ENCODE data around the gene WLS.

WLS gene

DNA sequence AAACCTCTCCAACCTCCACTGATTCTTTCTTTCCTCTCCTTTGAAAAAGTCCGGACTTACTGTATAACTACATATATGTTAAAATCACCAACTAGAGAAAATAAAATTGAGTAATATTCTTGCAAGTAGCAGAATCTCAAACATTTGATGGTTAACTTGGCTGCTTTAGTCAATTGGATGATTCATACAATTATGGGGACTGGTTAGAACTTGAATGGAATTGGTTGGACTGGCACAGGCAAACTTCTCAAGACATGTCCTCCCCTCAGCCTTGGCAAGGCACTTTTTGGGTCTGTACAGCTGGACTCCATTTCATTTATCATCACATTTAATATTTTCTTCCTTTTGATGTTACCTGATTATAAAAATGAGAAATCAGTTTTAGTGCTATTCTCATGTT lies 6.5 kb downstream of the WLS start:
- DNase-seq = no peak

DNA sequence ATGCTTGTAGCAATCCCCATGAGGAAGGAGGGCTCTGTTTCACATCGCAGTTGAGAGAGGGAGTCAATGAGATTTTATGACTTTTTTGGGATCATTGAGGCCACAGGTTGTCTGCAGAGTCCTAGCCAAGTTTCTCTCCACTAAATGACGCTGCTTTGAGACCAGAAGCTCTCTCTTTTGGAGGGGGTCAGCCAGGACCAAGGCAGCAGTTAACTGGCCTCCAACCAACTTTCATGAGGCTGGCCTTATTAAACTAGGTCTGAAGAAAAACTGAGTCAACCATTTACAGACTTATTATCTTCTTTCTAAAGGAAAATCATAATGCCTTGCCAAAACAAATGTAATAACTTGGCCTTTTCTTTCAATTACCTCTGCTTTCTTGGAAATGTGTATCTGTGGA lies 8.6 kb downstream of the WLS start:
- no peak for DNase-seq

- no peak for DNase-seq
Measured at GRCh38 chr1:68221980-68222373, 10.3 kb downstream of the WLS start.

GRCh38 chr1:68221001-68221979 lies 11.0 kb downstream of the WLS start:
- no peak for DNase-seq

- no peak for DNase-seq
Measured at GRCh38 chr1:68220420-68220819, 11.9 kb downstream of the WLS start.

DNA sequence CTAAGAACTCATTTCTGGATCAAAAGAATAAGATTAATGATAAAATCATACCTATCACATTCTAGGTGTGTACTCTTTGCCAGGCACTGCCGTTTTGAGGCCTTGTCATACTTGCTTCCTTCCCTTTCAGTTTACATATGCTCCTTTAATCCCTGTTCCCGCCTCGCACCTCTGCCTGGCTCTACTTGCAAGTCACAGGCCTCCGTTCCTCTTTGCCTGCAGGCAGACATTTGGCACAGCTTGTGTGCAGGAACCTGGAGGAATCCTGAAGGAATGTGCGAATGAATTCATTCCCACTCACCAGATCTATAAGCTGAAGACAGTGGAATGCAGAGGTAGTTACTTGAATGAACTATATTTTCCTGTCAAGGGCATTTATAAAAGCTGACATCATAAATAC lies 13.8 kb downstream of the WLS start:
- DNase-seq = no peak

- no peak for DNase-seq
Measured at GRCh38 chr1:68217618-68218017, 14.7 kb downstream of the WLS start.

GRCh38 chr1:68217060-68217554 lies 15.2 kb downstream of the WLS start:
- DNase-seq = no peak

DNA sequence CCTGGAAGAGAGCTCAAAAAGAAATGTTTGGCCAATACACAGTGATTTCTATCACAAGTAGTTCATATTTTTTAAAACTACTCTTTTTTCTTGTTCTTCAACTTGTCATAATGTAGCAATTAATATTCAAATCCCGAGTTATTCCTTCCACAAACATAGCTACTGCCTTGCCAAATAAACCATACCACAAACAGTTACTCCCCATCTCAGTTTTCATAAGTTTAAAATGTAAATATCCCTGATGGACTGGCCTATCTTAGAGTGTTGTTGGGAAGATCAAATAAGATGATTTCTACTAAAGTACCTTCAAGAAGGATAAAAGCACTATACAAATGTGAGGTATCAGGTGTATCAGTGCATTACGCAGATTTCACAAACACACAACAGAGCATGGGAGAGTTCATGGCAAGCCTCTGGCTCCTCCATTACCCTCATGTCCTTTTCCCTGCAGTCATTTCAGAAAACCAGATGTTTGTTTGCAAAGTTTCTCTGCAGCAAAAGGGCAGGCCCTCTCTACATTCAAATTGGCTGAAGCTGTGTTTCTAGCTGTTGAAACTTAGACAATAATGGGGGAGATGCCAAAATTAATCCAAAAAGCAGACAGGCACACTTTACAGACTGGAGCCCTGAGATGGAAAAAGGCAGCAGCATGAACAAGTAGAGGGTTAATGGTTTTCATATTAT lies 16.1 kb downstream of the WLS start:
- no peak for DNase-seq

- peak in 1 of 2 experiments; percentile 28 for DNase-seq
Measured at GRCh38 chr1:68213843-68214242, 18.5 kb downstream of the WLS start.

DNA sequence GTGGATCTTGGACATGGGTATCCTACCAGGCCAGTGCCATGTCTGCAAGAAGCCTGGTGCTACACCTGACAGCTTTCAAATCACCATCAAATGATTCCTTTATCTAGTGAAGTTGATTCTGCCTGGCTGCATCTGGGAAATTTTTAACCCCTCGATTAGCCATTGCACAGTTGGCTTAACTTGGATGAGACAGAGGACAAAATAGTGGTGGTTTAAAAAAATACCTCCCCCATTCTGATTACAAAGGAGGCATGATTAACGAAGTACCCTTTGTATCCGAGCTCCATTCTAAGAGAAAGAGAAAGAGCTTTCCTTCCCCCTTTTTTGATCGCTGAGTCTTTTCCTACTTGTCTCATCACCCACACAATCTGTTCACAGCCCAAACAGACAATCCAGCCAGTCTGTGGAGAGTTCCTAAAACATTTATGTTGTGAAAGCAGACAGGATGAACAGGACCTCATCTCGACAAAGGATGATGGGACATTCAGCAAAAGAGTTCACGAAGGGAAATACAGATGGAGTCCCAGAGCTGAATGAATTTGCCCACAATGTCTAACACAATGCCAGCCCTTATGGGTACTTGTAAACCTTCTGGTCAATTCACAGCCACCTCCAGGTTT lies 20.5 kb downstream of the WLS start:
- no peak for DNase-seq

DNA sequence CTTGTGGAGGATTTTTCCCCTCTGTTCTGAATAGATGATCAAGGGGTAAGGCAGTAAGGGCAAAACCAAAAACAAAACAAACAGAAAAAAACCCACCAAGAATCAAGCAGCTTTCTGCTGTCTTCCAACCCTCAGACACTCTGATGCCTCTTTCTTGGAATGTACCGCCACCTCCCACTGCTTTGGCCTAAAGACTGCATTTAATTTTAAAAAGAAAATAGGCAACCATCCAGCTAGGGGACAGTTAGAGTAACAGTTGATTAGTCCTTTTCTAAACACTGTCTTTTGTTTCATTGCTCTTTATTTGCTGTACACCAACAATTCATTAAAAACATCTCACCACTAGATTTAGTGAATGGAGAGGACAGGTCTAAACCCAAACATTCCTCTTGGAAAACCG lies 21.5 kb downstream of the WLS start:
- DNase-seq = no peak

GRCh38 chr1:68210027-68210426 lies 22.3 kb downstream of the WLS start:
- DNase-seq = no peak

DNA sequence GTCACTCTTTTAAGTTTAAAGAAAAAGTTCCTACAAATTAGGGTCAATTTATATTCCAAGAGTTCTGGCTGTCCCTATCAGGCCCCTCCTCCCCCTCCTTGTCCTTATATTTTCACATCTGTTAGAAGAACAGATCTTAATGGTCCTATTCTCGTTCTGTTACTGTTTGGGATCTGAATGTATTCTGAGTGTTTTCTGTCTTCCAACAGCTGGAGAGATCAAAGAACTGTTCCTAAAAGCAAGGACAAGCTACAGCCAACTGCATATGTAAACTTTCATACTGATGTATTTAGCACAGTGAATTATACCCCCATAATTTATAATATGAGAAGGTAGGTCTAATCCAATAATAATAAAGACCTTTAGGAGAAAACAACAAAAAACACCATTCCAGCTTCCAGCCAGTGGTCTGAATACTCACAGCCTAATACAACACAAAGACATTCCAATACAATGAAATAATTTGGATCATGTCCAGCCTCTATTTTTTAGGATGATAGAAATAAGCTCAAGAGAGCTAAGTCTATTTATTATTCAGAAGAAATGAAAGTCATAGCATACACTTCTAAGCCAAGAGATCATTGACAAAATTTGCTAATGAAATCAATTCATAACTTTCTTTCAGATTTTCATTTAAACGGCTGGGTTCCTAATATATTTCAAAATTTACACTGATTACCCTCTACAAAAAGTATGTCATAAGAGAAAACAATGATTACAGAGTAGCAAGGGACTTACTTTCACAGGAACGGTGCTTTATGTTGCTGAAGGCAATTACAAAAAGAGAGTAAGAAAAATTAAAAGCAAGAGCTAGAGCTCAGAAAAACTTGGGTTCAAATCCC lies 25.3 kb downstream of the WLS start:
- DNase-seq = no peak

DNA sequence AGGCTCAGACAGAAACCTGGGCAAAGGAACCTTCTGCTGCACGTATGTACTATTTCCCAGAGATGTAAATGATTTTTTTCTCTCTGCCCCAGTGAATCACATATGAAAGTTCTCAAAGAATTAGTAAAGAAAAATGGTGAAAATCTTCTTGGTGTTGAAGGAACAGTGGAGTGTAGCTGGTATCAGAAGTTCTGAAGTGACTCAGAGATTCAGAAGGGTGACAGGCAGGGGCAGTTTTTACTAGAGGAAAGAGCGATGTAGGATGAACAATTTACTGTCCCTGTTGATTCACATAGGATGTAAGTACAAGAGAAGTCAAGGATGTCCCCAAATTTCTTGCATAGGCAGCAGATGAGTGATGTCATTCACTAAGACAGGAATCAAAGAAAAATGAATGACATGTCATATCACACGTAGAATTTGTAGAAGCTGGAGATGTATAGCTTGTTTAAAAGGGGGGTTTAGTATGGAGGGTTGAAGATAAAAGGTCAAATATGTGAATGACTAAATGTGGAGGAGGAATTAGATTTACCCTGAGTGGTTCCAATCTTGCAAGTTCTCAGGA lies 26.4 kb downstream of the WLS start:
- no peak for DNase-seq

DNA sequence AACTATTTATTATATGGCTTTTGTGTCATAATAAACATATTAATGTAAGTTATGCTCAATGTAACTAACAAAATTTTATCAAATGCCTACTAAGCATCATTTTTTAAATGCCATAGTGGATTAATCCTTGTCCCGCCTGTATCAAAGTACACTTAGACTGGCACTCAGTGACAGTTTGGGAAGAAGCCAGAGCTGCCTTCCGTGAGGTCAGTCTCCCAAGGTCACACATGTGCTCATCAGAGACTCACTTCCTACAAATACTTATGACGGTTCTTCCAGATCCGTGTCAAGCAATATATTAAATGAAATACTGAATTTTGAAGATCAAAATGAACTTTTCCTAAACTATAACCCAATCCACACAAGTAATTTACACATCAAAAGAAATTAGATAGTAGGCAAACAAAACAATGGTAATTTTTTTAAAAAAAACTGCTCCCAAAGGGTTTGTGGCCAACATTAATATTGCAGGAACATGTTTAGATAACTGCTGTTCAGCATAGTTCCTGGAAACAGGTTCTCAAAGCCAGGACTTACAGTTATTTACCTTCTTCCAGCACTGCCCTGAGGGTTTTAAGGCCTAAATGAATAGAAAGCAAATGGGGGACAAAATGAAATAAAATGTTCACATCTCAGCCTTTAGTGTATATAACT lies 27.2 kb downstream of the WLS start:
- peak in 1 of 2 experiments; percentile 9 for DNase-seq

DNA sequence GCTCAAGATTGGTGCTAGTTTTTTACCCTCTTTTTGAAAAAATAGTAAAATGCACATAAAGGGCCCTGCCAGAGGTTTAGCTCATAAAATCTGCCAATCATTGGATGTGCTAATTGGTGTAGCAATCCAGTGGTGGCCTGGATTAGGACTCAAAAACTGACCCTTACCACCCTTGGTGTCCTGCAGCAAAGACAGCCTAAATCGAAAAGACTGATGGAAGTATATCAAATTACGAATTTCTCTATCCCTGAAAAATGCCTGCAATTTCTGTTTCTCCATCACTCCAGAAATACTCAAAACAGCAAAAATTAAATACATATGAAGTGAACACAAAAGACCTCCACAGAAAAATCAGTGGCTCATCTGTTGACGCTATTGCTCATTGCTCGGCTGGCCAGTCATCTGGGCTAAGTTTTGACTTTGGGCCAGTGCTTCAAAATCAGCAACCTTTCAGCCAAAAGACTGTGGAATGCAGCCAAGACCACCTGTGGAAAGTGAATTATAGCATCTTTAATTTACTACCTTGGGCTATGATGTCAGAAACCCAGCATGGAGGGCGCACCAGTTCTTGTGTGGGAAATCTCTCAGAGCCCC lies 30.0 kb downstream of the WLS start:
- no peak for DNase-seq

- DNase-seq = no peak
Measured at GRCh38 chr1:68201546-68202238, 30.6 kb downstream of the WLS start.

DNA sequence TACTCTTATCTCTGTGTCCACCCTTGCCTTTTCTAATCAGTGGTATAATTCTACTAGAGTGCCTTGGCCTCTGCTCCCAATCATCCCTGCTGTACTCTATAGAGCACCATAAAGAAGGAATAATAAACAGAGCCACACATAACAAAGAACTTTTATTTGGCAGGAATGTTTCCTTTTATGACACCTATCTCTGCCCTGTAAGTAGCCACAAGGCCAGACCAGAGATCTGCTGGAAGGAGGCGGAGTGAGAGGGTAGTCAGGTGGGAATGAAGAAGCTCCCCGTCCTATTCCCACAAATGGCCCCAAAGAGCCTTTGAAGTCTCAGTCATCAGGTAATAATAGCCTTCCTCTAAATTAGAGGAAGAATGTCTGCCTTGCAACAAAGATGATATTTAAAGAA lies 32.7 kb downstream of the WLS start:
- DNase-seq = no peak

DNA sequence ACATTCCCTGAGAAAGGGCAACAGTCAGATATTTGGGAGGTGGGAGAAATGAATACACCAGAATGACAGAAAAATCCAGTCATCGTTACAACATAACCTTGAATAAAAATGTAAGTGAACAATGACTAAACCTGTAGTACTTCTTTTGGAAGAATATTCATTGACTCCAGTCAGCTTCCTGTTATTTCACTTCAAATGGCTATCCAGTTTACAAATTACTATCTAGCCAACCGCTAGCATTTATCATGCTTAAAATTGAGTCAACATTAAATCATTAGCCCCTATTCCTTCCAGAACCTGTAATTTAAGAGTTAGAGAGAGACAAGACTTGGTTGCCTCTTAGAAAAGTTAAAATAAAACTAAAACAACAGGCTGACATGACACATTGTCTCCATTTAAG lies 33.6 kb downstream of the WLS start:
- DNase-seq = no peak

DNA sequence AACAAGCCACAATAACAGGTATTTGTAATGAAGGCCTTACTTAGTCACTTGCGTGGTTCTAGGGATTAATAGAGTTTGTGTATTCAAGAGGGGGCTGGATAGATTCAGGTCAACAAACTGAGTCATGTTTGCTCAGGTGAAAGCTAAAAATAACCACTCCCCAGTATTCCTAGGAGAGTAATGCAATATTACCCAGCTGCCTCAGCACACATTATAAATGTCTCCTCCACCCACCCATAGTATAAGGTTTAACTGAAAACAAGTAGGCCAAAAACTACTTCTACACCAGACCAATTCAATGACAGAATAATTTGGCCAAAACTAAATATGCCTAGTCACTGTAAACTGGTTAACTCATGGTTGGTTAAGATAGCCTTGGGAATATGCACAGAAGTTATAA lies 34.4 kb downstream of the WLS start:
- DNase-seq = peak; percentile 89 to 91
